ENCODE data around the gene TIMELESS. TPM values are rescaled to one million over a fixed set of nuclear protein-coding genes. Genes with fewer than 3 reads are reported as not detected.

TIMELESS gene
- total RNA-seq: 7.0 and 7.2 TPM in 2 replicates

GRCh38 chr12:56448860-56449621, at the start of gene TIMELESS:
Gene TIMELESS (minus strand): TSS chr12:56449426. CDS start chr12:56434170, 15,256 bp downstream.

GRCh38 chr12:56488041-56488955, 39.1 kb upstream of the TIMELESS start, which contains the start of gene GLS2:
Gene GLS2 (minus strand): TSS chr12:56488161. CDS start chr12:56488118, 43 bp downstream.

GRCh38 chr12:56468216-56469006, 19.2 kb upstream of the TIMELESS start, which contains the start of gene SPRYD4:
Gene SPRYD4 (plus strand): TSS chr12:56468578. CDS start chr12:56468592, 14 bp downstream.

GRCh38 chr12:56454557-56454956, 5.3 kb upstream of the TIMELESS start, which contains the start of gene MIP:
Gene MIP (minus strand): TSS chr12:56454657. CDS start chr12:56454613, 44 bp downstream.

Other genes starting within 250 kb of the TIMELESS start
- gene RNF41, start 227.5 kb downstream of the TIMELESS start, total RNA-seq: 69.8 and 77.7 TPM in 2 replicates
- 16.1 and 19.8 TPM in 2 replicates for gene NABP2, start 225.1 kb downstream of the TIMELESS start, total RNA-seq
- 0.09 TPM in 1 of 2 replicates, not detected in the other for gene SLC39A5, start 219.4 kb downstream of the TIMELESS start, total RNA-seq
- 10.1 and 12.2 TPM in 2 replicates for gene ANKRD52, start 191.0 kb downstream of the TIMELESS start, total RNA-seq
- 8.6 and 9.0 TPM in 2 replicates for gene COQ10A, start 182.5 kb downstream of the TIMELESS start, total RNA-seq
- 94.5 and 111 TPM in 2 replicates for gene CS, start 149.1 kb downstream of the TIMELESS start, total RNA-seq
- 61.3 and 67.6 TPM in 2 replicates for gene CNPY2, start 133.4 kb downstream of the TIMELESS start, total RNA-seq
- gene PAN2, start 115.4 kb downstream of the TIMELESS start, total RNA-seq: 9.6 and 15.1 TPM in 2 replicates
- 0.11 TPM in 1 of 2 replicates, not detected in the other for gene IL23A, start 110.5 kb downstream of the TIMELESS start, total RNA-seq
- gene STAT2, start 89.3 kb downstream of the TIMELESS start, total RNA-seq: 65.0 and 72.6 TPM in 2 replicates
- gene APOF, start 86.6 kb downstream of the TIMELESS start, total RNA-seq: not detected in 2 replicates
- 0.22 and 0.26 TPM in 2 replicates for gene MIP, start 5.2 kb upstream of the TIMELESS start, total RNA-seq
- 1.8 and 1.9 TPM in 2 replicates for gene SPRYD4, start 19.2 kb upstream of the TIMELESS start, total RNA-seq
- gene GLS2, start 38.7 kb upstream of the TIMELESS start, total RNA-seq: 0.11 and 0.17 TPM in 2 replicates
- gene RBMS2, start 72.4 kb upstream of the TIMELESS start, total RNA-seq: 42.8 and 44.4 TPM in 2 replicates
- gene BAZ2A, start 180.9 kb upstream of the TIMELESS start, total RNA-seq: 22.3 and 23.8 TPM in 2 replicates
- 472 and 500 TPM in 2 replicates for gene ATP5F1B, start 196.6 kb upstream of the TIMELESS start, total RNA-seq
- gene PTGES3, start 238.9 kb upstream of the TIMELESS start, total RNA-seq: 46.1 and 63.1 TPM in 2 replicates